Ishikawa (cell line): ENCODE data around the gene CGB1.

Experiments used
- CEBPB ChIP-seq: IDR thresholded peaks from 2 replicates; pipeline ENCODE4 v1.6.1; 2012
- CREB1 ChIP-seq: IDR thresholded peaks from 2 replicates; pipeline ENCODE4 v1.6.1; 2012; ENCODE audit warnings: low read depth
- EGR1 ChIP-seq: IDR thresholded peaks from 2 replicates; pipeline ENCODE4 v1.6.1; 2012
- EP300 ChIP-seq: IDR thresholded peaks from 2 replicates; pipeline ENCODE4 v1.6.1; 2012; ENCODE audit warnings: borderline replicate concordance
- FOXM1 ChIP-seq: IDR thresholded peaks from 2 replicates; pipeline ENCODE4 v1.6.1; 2012; ENCODE audit warnings: low read depth, borderline replicate concordance
- NFIC ChIP-seq: IDR thresholded peaks from 2 replicates; pipeline ENCODE4 v1.6.1; 2012
- RAD21 ChIP-seq: IDR thresholded peaks from 2 replicates; pipeline ENCODE4 v1.6.1; 2012; ENCODE audit warnings: low read depth
- TAF1 ChIP-seq: IDR thresholded peaks from 2 replicates; pipeline ENCODE4 v1.6.1; 2012; ENCODE audit warnings: low read depth, mild to moderate bottlenecking
- TCF12 ChIP-seq: IDR thresholded peaks from 2 replicates; pipeline ENCODE4 v1.6.1; 2012; ENCODE audit warnings: low read depth
- TEAD4 ChIP-seq: IDR thresholded peaks from 2 replicates; pipeline ENCODE4 v1.6.1; 2012
- YY1 ChIP-seq: IDR thresholded peaks from 2 replicates; pipeline ENCODE4 v1.6.1; 2012; ENCODE audit warnings: low read depth
- ZBTB7A ChIP-seq: IDR thresholded peaks from 2 replicates; pipeline ENCODE4 v1.6.1; 2012; ENCODE audit warnings: low read depth
- TF ChIP-seq, protein P1 (sequence below): IDR thresholded peaks from 2 replicates; pipeline ENCODE4 v1.6.1; 2012
- TF ChIP-seq, protein P2 (sequence below): IDR thresholded peaks from 2 replicates; pipeline ENCODE4 v1.6.1; 2012
- TF ChIP-seq, protein P3 (sequence below): IDR thresholded peaks from 2 replicates; pipeline ENCODE4 v1.6.1; 2012; ENCODE audit warnings: low read depth, mild to moderate bottlenecking

Gene CGB1

DNA sequence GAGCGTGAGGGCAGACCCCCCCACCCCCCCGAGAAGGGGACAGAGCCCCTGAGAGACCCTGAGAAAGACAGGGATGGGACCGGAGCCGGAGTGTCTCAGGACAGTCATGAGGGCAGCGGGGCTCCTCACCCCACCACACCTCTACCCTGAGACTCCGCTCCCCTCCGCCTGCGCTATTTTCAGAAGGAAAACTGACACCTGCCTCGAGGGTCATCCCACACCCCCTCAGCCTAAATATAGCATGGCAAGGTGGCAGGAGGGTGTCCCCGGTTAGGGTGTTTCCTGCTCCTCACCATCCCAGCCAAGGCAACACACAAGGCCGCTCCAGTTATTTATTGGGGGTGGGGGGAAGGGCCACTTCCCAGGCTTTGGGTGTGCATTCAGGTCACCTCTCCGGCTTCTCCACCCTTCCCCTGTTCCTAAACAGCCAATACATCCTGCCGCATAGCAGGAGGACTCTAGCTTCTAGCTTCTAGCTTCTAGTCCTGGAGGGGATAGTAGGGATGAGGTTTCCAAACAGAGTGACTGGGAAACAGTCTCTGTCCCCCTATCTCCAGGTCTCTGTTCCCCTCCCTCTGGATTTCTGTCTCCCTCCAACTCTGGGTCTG lies 29.3 kb upstream of the CGB1 start:
- TF ChIP-seq, protein P1, sequence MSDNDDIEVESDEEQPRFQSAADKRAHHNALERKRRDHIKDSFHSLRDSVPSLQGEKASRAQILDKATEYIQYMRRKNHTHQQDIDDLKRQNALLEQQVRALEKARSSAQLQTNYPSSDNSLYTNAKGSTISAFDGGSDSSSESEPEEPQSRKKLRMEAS: no peak
- TF ChIP-seq YY1 (no peak), ZBTB7A (0 out of 2 replicates have a peak, but pooled peaks have one; percentile 11), FOXM1 (no peak)

DNA sequence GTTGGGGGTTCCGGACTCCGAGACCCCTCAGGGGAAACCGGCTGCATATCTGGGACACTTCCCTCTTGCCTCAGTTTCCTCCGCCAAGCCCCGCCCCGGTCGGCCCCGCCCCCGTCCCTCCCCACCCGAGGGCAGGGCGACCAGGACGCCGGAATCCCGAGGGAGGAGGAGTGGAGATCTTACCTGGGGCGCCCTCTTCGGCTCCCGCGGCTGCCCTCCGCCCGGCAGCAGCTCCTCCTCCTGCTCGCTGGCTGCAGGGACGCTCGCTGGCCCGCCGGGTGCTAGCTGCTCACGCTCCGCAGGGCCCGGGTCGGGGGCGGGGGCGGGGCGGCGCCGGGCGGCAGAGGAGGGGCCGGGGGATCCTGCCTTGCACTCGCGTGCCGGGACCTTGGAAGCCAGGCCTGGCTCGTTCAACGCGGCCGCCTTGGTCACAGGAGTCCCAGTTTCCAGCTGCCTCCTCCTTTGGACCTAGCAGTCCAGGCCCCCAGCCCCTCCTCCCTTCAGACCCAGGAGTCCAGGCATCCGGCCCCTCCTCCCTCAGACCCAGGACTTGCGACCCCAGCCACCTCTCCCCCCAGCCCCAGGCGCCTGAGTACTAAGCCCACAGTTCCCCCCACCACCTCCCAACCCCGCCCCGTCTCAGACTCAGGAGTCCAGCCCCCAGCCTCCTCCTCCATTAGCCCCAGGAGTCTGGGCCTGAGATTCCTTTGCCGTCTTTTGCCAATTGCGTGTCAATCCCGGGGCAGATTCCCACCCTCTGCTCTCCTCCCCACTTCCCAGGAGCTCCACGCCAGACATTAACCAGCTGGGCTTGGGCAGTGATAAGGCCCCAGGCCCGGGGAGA lies 28.3 kb upstream of the CGB1 start, which contains the start of gene NTF4:
TSS of gene NTF4 (minus strand) at position 51 of the 844 bp plus-strand sequence. CDS start 2,821 bp downstream, outside the sequence.
- TF ChIP-seq CEBPB: no peak
- TF ChIP-seq, protein P1: 0 out of 2 replicates have a peak, but pooled peaks have one; percentile 17

DNA sequence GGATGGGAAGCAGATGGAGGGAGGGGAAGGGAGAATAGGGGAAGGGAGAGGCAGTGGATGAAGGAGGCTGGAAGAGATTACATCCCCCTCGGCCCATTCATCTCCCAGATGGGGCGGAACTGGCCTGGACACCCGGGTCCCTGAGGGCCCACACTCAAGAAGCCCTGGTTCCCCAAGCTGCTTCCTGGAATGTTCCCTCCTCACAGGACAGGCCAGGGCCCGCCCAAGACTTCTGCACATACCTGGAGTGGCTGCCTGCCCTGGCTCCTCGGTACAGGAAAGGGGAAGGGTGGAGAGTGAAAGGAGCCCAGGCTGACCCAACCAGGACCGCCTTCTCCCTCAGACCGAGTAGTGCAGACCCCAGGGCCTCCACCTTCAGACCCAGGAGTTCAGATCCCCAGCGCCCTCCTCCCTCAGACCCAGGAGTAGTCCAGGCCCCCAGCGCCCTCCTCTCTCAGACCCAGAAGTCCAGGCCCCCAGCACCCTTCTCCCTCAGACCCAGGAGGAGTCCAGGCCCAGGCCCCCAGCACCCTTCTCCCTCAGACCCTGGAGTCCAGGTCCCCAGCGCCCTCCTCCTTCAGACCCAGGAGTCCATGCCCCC lies 27.4 kb upstream of the CGB1 start:
- no peak for TF ChIP-seq TAF1
- TF ChIP-seq, protein P1: no peak
- no peak for TF ChIP-seq EP300
- TF ChIP-seq EGR1: no peak
- TF ChIP-seq ZBTB7A: no peak
- no peak for TF ChIP-seq FOXM1
- TF ChIP-seq CREB1: no peak
- no peak for TF ChIP-seq TEAD4
- TF ChIP-seq, protein P2, sequence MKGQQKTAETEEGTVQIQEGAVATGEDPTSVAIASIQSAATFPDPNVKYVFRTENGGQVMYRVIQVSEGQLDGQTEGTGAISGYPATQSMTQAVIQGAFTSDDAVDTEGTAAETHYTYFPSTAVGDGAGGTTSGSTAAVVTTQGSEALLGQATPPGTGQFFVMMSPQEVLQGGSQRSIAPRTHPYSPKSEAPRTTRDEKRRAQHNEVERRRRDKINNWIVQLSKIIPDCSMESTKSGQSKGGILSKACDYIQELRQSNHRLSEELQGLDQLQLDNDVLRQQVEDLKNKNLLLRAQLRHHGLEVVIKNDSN: no peak
- no peak for TF ChIP-seq CEBPB
- no peak for TF ChIP-seq NFIC
- TF ChIP-seq, protein P3, sequence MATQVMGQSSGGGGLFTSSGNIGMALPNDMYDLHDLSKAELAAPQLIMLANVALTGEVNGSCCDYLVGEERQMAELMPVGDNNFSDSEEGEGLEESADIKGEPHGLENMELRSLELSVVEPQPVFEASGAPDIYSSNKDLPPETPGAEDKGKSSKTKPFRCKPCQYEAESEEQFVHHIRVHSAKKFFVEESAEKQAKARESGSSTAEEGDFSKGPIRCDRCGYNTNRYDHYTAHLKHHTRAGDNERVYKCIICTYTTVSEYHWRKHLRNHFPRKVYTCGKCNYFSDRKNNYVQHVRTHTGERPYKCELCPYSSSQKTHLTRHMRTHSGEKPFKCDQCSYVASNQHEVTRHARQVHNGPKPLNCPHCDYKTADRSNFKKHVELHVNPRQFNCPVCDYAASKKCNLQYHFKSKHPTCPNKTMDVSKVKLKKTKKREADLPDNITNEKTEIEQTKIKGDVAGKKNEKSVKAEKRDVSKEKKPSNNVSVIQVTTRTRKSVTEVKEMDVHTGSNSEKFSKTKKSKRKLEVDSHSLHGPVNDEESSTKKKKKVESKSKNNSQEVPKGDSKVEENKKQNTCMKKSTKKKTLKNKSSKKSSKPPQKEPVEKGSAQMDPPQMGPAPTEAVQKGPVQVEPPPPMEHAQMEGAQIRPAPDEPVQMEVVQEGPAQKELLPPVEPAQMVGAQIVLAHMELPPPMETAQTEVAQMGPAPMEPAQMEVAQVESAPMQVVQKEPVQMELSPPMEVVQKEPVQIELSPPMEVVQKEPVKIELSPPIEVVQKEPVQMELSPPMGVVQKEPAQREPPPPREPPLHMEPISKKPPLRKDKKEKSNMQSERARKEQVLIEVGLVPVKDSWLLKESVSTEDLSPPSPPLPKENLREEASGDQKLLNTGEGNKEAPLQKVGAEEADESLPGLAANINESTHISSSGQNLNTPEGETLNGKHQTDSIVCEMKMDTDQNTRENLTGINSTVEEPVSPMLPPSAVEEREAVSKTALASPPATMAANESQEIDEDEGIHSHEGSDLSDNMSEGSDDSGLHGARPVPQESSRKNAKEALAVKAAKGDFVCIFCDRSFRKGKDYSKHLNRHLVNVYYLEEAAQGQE: no peak
- no peak for TF ChIP-seq YY1
- TF ChIP-seq TCF12: no peak
- TF ChIP-seq RAD21: no peak

DNA sequence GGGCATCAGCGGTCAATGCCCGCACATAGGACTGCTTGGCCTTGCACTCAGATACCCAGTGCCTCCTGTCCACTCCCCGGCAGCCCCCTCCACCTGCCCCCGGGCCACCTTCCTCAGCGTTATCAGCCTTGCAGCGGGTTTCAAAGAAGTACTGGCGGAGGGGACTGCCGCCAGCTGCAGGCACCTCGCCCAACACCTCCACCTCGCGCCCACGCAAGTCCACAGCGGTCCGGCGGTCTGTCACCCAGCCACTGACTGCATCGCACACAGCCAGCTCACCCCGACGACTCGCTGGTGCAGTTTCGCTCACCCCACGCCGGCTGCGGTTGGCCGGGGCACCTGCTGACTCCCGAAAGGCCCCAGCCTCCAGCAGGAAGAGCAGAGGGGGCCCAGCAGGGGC lies 24.8 kb upstream of the CGB1 start:
- TF ChIP-seq NFIC: no peak
- TF ChIP-seq YY1: no peak
- no peak for TF ChIP-seq TAF1
- TF ChIP-seq ZBTB7A: no peak
- no peak for TF ChIP-seq FOXM1
- no peak for TF ChIP-seq CREB1
- TF ChIP-seq EGR1: no peak
- no peak for TF ChIP-seq CEBPB

DNA sequence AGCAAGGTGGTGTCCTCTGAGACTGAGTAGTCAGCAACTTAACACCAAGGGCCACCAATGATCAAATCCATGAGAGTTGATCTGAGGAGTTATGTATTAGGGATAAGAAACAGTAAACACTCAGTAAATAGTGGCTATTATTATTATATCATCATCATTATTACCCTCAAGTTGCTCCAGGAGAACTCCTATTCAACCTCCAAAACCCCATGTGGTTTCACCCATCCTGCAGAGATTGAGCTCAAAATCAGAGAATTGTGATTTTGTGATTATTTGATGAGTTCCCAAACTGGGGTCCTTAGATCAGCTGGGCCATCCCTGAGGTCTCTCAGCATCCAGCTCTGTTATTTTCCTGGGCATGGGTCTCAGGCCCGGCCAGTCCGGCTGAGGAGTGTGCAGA lies 24.3 kb upstream of the CGB1 start:
- TF ChIP-seq, protein P2: no peak
- TF ChIP-seq, protein P1: no peak

DNA sequence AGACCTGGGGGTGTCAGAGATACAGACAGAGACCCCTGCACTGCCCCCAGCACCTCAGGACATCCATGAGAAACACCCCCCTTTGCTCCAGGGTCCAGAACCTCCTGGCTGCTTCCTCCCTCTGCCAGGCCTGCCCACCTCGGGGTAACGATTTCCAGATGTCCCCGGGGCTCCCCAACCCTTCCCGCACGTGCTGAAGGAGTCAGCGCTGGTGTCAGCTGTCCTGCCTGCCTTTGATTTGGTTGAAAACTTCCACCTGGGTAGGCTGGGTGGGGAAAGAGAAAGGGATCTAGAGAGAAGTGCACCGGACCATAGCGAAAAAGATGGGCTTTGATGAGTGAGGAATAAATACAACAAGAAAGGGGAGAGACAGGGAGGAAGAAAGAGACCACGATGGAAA lies 22.4 kb upstream of the CGB1 start:
- TF ChIP-seq, protein P2: no peak
- no peak for TF ChIP-seq TAF1
- no peak for TF ChIP-seq EP300
- TF ChIP-seq YY1: no peak
- TF ChIP-seq TEAD4: no peak
- TF ChIP-seq CEBPB: no peak
- TF ChIP-seq FOXM1: no peak
- no peak for TF ChIP-seq TCF12
- TF ChIP-seq, protein P1: no peak
- TF ChIP-seq RAD21: no peak
- no peak for TF ChIP-seq ZBTB7A
- TF ChIP-seq EGR1: no peak
- TF ChIP-seq, protein P3: no peak
- no peak for TF ChIP-seq CREB1
- TF ChIP-seq NFIC: no peak
